ENCODE results near the gene CFAP77. TPM values are rescaled to one million over a fixed set of nuclear protein-coding genes. Genes with fewer than 3 reads are reported as not detected.

CFAP77 gene
- total and polyA plus RNA-seq, 10 of the 15 experiments (the other 5 are each of a cell fraction or from before 2014, with no cell fraction given) = 0.33 TPM; not detected in 9

DNA sequence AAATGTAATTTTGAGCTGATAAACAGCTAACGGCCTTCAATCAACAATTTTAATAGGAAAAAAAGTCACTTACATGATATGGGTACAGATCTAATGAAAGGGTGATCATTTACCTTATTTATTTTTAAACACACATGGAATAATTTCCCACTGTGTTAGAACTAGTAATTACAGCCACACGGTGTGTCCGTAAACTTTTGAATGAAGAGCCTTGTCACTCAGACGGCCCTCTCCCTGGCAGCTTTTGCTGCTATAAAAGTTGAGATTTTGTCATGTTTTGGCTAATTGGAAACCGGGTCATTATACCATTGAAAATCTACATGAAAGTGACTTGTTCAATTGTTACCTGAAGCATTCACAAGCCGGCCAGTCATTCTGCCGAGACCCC is 15.7 kb downstream of the CFAP77 start:
- no peak for TF ChIP-seq RB1 (IDR thresholded peaks at IDR 0.05; ENCODE audit: borderline replicate concordance)
- no peak for TF ChIP-seq SUPT20H (IDR thresholded peaks at IDR 0.05; ENCODE audit: borderline replicate concordance, control insufficient read depth, low read depth, low read length)
- TF ChIP-seq, protein P1, sequence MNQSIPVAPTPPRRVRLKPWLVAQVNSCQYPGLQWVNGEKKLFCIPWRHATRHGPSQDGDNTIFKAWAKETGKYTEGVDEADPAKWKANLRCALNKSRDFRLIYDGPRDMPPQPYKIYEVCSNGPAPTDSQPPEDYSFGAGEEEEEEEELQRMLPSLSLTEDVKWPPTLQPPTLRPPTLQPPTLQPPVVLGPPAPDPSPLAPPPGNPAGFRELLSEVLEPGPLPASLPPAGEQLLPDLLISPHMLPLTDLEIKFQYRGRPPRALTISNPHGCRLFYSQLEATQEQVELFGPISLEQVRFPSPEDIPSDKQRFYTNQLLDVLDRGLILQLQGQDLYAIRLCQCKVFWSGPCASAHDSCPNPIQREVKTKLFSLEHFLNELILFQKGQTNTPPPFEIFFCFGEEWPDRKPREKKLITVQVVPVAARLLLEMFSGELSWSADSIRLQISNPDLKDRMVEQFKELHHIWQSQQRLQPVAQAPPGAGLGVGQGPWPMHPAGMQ (IDR thresholded peaks at IDR 0.05; ENCODE audit: borderline replicate concordance) = no peak
- no peak for TF ChIP-seq RAD21 (IDR thresholded peaks at IDR 0.05; ENCODE audit: insufficient read depth, low read depth, low read length)
- TF ChIP-seq ZBED1 (IDR thresholded peaks at IDR 0.05; ENCODE audit: borderline replicate concordance) = no peak
- CTCF ChIA-PET = interaction anchor here (1.0 kb wide), 1 partner anchor 13 kb away, joined by 3 read pairs; no protein-coding TSS in a partner anchor
- POLR2A ChIA-PET = no interaction called here
- ATAC-seq = no peak
- SMC1A ChIA-PET (ENCODE audit: uncharacterized antibody, unreplicated experiment) = interaction anchor here (0.6 kb wide), 1 partner anchor 501 kb away, joined by 3 read pairs; no protein-coding TSS in a partner anchor
- intact Hi-C loops (cut with micrococcal nuclease; ENCODE audit: unreplicated experiment) (no loop called here), in situ Hi-C loops (cut with MboI) (no loop called here)
- Histone ChIP-seq H3K4me3 (no peak overlapping the region), H3K79me2 (ENCODE audit: control insufficient read depth, insufficient read depth, low read length) (no peaks in the 10 kb centered on the region), H3K4me2 (ENCODE audit: control insufficient read depth, insufficient read depth) (no peak overlapping the region), H3K27ac (ENCODE audit: control insufficient read depth, insufficient read depth) (no peak overlapping the region), H3K36me3 (ENCODE audit: control insufficient read depth in 2 of 2, insufficient read depth in 2 of 2, low read length in 1 of 2) (no peaks in the 10 kb centered on the region), H3K4me1 (ENCODE audit: control insufficient read depth, insufficient read depth, low read length) (no peaks in the 10 kb centered on the region), H3K9me3 (replicated peaks; ENCODE audit: control insufficient read depth, insufficient read depth, low read length) (no peaks in the 10 kb centered on the region), H3K9ac (ENCODE audit: control insufficient read depth, insufficient read depth, low read length) (no peak overlapping the region), H3K27me3 (replicated peaks in 1 of 2; ENCODE audit: control insufficient read depth in 2 of 2, insufficient read depth in 2 of 2, low read length in 1 of 2) (peaks cover 3 to 4% of the 10 kb centered on the region in 2 experiments; a peak in 3 of 4 replicates), H4K20me1 (ENCODE audit: control insufficient read depth, insufficient read depth) (no peaks in the 10 kb centered on the region), H2AFZ (ENCODE audit: control insufficient read depth, low read depth, low read length) (no peak overlapping the region)
- no TSS peak for BruUV-seq (replicated peaks)
- 45% methylated on average over 7 of the region's 7 CpGs for WGBS (ENCODE audit: insufficient coverage, insufficient replicate concordance, low lambda C conversion rate, missing lambda C conversion rate)
- FAIRE-seq = no peak
- no peak for DNase-seq (ENCODE audit: low read depth, low spot score)
- RAD21 ChIA-PET (ENCODE audit: unreplicated experiment) = no interaction called here
